ENCODE measurements around the gene SCYGR7. TPM values are rescaled to one million over a fixed set of nuclear protein-coding genes. Genes with fewer than 3 reads are reported as not detected.

The SCYGR7 gene
- total and polyA plus RNA-seq, 9 of the 15 experiments (the other 6 are each of a cell fraction or from before 2014, with no cell fraction given) = not detected

DNA sequence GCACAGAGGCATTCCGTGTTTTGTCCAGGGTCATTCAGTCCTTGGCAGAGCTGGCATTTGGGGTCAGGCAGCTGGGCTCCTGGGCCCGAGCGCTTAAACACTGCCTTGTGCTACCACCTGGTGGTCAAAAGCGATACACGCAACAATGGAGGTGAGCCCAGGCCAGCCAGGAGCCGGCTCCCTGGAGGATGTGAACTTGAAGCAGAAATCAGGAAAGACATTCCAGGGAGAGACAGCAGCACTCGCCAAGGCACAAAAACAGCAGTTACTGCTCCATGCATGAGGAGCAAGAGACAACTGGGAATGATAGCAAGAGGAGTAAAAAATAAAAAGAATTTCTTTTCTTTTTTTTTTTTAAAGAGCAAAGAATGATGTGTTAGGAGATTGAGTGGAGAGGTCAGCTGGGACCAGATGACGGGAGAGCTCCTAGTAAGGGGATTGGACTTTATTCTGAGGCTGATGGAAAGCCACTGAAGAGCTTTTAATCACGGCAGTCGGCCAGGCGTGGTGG, 38.3 kb downstream of the SCYGR7 start (continued):
- TF ChIP-seq, protein P1, sequence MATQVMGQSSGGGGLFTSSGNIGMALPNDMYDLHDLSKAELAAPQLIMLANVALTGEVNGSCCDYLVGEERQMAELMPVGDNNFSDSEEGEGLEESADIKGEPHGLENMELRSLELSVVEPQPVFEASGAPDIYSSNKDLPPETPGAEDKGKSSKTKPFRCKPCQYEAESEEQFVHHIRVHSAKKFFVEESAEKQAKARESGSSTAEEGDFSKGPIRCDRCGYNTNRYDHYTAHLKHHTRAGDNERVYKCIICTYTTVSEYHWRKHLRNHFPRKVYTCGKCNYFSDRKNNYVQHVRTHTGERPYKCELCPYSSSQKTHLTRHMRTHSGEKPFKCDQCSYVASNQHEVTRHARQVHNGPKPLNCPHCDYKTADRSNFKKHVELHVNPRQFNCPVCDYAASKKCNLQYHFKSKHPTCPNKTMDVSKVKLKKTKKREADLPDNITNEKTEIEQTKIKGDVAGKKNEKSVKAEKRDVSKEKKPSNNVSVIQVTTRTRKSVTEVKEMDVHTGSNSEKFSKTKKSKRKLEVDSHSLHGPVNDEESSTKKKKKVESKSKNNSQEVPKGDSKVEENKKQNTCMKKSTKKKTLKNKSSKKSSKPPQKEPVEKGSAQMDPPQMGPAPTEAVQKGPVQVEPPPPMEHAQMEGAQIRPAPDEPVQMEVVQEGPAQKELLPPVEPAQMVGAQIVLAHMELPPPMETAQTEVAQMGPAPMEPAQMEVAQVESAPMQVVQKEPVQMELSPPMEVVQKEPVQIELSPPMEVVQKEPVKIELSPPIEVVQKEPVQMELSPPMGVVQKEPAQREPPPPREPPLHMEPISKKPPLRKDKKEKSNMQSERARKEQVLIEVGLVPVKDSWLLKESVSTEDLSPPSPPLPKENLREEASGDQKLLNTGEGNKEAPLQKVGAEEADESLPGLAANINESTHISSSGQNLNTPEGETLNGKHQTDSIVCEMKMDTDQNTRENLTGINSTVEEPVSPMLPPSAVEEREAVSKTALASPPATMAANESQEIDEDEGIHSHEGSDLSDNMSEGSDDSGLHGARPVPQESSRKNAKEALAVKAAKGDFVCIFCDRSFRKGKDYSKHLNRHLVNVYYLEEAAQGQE (IDR thresholded peaks at IDR 0.05; ENCODE audit: borderline replicate concordance) = peak; percentile 70; the same call in 1 of the 2 replicates
- TF ChIP-seq, protein P1 (CRISPR knock-in tag; IDR thresholded peaks at IDR 0.05; ENCODE audit: low read depth) = no peak
- TF ChIP-seq YY1 (IDR thresholded peaks at IDR 0.05; ENCODE audit: borderline replicate concordance in 1 of 3, control insufficient read depth in 1 of 3, extremely low read depth in 1 of 3, insufficient read depth in 3 of 3, insufficient read length in 1 of 3, insufficient replicate concordance in 2 of 3, low read depth in 1 of 3, low read length in 2 of 3) (peak in 1 of 3 experiments; percentile 12), PCBP1 (IDR thresholded peaks at IDR 0.05; ENCODE audit: low read depth, low read length, poor library complexity, severe bottlenecking) (no peak), RAD21 (CRISPR knock-in tag; conservative IDR thresholded peaks at IDR 0.05 in 1 of 2, IDR thresholded peaks at IDR 0.05 in 1 of 2) (peak; percentile 80 to 82), STAG1 (CRISPR knock-in tag; IDR thresholded peaks at IDR 0.05; ENCODE audit: borderline replicate concordance) (peak; percentile 77; the same call in 1 of the 2 replicates)
- TF ChIP-seq, protein P2, sequence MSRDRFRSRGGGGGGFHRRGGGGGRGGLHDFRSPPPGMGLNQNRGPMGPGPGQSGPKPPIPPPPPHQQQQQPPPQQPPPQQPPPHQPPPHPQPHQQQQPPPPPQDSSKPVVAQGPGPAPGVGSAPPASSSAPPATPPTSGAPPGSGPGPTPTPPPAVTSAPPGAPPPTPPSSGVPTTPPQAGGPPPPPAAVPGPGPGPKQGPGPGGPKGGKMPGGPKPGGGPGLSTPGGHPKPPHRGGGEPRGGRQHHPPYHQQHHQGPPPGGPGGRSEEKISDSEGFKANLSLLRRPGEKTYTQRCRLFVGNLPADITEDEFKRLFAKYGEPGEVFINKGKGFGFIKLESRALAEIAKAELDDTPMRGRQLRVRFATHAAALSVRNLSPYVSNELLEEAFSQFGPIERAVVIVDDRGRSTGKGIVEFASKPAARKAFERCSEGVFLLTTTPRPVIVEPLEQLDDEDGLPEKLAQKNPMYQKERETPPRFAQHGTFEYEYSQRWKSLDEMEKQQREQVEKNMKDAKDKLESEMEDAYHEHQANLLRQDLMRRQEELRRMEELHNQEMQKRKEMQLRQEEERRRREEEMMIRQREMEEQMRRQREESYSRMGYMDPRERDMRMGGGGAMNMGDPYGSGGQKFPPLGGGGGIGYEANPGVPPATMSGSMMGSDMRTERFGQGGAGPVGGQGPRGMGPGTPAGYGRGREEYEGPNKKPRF (IDR thresholded peaks at IDR 0.05; ENCODE audit: low read depth, low read length) = no peak
